Natural killer cell (primary cell): Measurements from ENCODE around the gene PTGR1. TPM values are rescaled to one million over a fixed set of nuclear protein-coding genes. Genes with fewer than 3 reads are reported as not detected.

Experiments used
- ATAC-seq, 3 donors: fragments of 150-1000 bp in 2 of 3; fragments of 200-7000 bp in 1 of 3; cut with Tn5 transposase; 1 replicate in 1 of 3; 2 replicates in 2 of 3; pipeline ENCODE4 v1.10.0; 2021; ENCODE audit warnings: mild to moderate bottlenecking in 2 of 3, moderate library complexity in 2 of 3
- DNase-seq, 2 donors: peaks; one replicate each; pipeline versions ENCODE4 v3.0.0 to v3.0.0-alpha.2; 2013 to 2021; ENCODE audit warnings: mixed read lengths in 1 of 2
- H3K27ac ChIP-seq: one replicate; pipeline ENCODE4 v1.5.1; 2013; ENCODE audit warnings: mild to moderate bottlenecking, low read length
- H3K27me3 ChIP-seq: one replicate; pipeline ENCODE4 v1.6.1; 2013; ENCODE audit warnings: low read length; ENCODE audit not compliant: control insufficient read depth, insufficient read depth
- H3K36me3 ChIP-seq: one replicate; pipeline ENCODE4 v1.6.1; 2013; ENCODE audit warnings: low read length; ENCODE audit not compliant: control insufficient read depth, insufficient read depth
- H3K4me1 ChIP-seq: one replicate; pipeline ENCODE4 v1.6.1; 2013; ENCODE audit warnings: low read length; ENCODE audit not compliant: control insufficient read depth, insufficient read depth
- H3K4me3 ChIP-seq: one replicate; pipeline ENCODE4 v1.5.1; 2013; ENCODE audit warnings: low read length
- H3K9me3 ChIP-seq: one replicate; pipeline ENCODE4 v1.6.1; 2013; ENCODE audit warnings: low read length; ENCODE audit not compliant: control insufficient read depth, insufficient read depth
- H3K27ac Mint-ChIP-seq, 2 donors: one replicate each; pipeline ENCODE4 v1.8.0; 2022; ENCODE audit warnings: mild to moderate bottlenecking in 2 of 2, mixed read lengths in 2 of 2, moderate library complexity in 1 of 2
- H3K27me3 Mint-ChIP-seq, 2 donors: one replicate each; pipeline ENCODE4 v1.8.0; 2022; ENCODE audit warnings: low read depth in 2 of 2, mixed read lengths in 2 of 2
- H3K36me3 Mint-ChIP-seq: one replicate; pipeline ENCODE4 v1.8.0; 2022; ENCODE audit warnings: mixed read lengths
- H3K4me1 Mint-ChIP-seq, 2 donors: one replicate each; pipeline ENCODE4 v1.8.0; 2022; ENCODE audit warnings: mixed read lengths in 2 of 2
- H3K4me3 Mint-ChIP-seq: one replicate; pipeline ENCODE4 v1.8.0; 2022; ENCODE audit warnings: mild to moderate bottlenecking, moderate library complexity, mixed read lengths
- H3K9me3 Mint-ChIP-seq, 2 donors: one replicate each; pipeline ENCODE4 v1.8.0; 2022; ENCODE audit warnings: mixed read lengths in 2 of 2
- CTCF ChIP-seq: fragments of 200-600 bp; IDR thresholded peaks from one replicate; pipeline ENCODE4 v1.8.0; 2022; ENCODE audit warnings: antibody characterized with exemption
- WGBS: methylation state at CpG from one replicate; pipeline ENCODE4 v1.1.7; 2013; ENCODE audit warnings: missing lambda C conversion rate; ENCODE audit not compliant: insufficient coverage; 5-methylcytosine and 5-hydroxymethylcytosine counted together
- intact Hi-C: fragments of 100-400 bp; cut with micrococcal nuclease; formaldehyde crosslinking; loops from one replicate; pipeline ENCODE4 v1.14.2; 2022
- total RNA-seq, 4 donors: library from RNA; stranded (reverse); fragments of 120-200 nt in 1 of 4; gene quantifications; one replicate each; pipeline versions ENCODE4 v1.2.3 to v1.2.4, GENCODE V29; 2013 to 2022

PTGR1 gene
- total RNA-seq, 3 donors from 2014 or later (not counting 1 experiment from before 2014, with no cell fraction given) = not detected

DNA sequence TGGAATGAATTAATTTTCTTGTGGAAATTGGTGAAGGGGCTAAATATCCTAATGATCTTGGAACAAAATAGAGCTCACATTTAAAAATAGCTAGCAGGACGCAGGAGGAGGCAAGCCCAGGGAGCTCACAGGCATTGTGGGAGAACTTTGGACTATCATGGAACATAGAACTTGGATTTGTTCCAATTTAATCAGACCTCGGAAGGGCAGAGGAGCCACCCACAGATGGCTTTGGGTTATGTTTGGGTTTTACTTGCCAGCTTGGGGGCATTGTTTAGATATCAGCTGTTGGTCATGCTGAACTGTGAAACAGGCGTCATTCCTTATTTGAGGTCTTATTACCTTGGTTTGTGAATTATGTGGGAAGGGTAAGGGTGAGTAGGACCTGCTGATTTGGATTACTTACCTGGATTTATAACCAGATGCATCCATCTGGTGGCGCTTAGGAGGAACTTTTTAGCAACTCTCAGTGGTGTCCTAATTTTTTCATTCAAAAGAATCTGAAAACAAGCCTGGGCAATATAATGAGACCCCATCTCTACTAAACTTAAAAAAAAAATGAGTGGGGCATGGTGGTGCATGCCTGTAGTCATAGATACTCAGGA is 14.1 kb upstream of the PTGR1 start:
- 86% methylated on average over 3 of the region's 4 CpGs for WGBS
- H3K27me3 Mint-ChIP-seq = peaks cover 39 to 52% of the 10 kb centered on the region in 2 donors
- no peaks in the 10 kb centered on the region for H3K36me3 Mint-ChIP-seq
- TF ChIP-seq CTCF = no peak
- no peaks in the 10 kb centered on the region for H3K4me1 Mint-ChIP-seq
- DNase-seq (no peak), ATAC-seq (no peak)
- Histone ChIP-seq H3K27me3 (peaks cover 3% of the 10 kb centered on the region), H3K36me3 (no peaks in the 10 kb centered on the region), H3K9me3 (no peaks in the 10 kb centered on the region), H3K4me3 (no peak overlapping the region), H3K27ac (no peak overlapping the region), H3K4me1 (no peaks in the 10 kb centered on the region)
- H3K27ac Mint-ChIP-seq = no peak overlapping the region
- no peak overlapping the region for H3K4me3 Mint-ChIP-seq
- no peaks in the 10 kb centered on the region for H3K9me3 Mint-ChIP-seq
- intact Hi-C loops = no loop called here

DNA sequence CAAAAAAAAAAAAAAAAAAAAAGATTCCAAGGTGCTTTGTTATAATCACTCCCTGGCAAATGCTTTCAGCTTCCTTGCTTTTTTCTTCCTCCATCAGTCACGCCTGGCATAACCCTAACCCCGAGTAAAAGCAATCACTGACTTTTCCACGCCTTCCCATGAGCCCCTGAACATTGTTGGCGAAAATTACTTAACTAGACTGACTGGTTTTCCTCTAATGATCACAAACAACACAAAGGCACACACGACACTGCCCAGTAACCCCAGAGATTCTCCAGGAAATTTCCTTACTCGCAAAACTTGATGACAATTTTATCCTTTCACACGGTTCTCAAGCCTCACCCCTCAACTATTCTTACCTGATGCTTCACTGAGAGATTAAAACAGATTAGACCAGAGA is 11.4 kb upstream of the PTGR1 start:
- H3K4me3 ChIP-seq = no peak overlapping the region
- ATAC-seq (no peak), DNase-seq (no peak)
- no peaks in the 10 kb centered on the region for H3K36me3 ChIP-seq
- no peak for TF ChIP-seq CTCF
- no peak overlapping the region for H3K27ac ChIP-seq
- Mint-ChIP-seq H3K4me3 (no peak overlapping the region), H3K9me3 (no peaks in the 10 kb centered on the region), H3K27ac (no peak overlapping the region), H3K36me3 (no peaks in the 10 kb centered on the region), H3K4me1 (no peaks in the 10 kb centered on the region), H3K27me3 (peaks cover 36 to 45% of the 10 kb centered on the region in 2 donors)
- no peaks in the 10 kb centered on the region for H3K9me3 ChIP-seq
- intact Hi-C loops = no loop called here
- no peaks in the 10 kb centered on the region for H3K4me1 ChIP-seq
- WGBS = 75% methylated on average over 7 of the region's 7 CpGs
- peaks cover 3% of the 10 kb centered on the region for H3K27me3 ChIP-seq

GRCh38 chr9:111610149-111610548 is 10.7 kb upstream of the PTGR1 start:
- Histone ChIP-seq H3K9me3 (no peaks in the 10 kb centered on the region), H3K27me3 (peaks cover 3% of the 10 kb centered on the region), H3K4me3 (no peak overlapping the region), H3K4me1 (no peaks in the 10 kb centered on the region), H3K27ac (no peak overlapping the region), H3K36me3 (no peaks in the 10 kb centered on the region)
- no peak for TF ChIP-seq CTCF
- intact Hi-C loops = no loop called here
- Mint-ChIP-seq H3K9me3 (no peaks in the 10 kb centered on the region), H3K4me3 (no peak overlapping the region), H3K27me3 (peaks cover 42 to 51% of the 10 kb centered on the region in 2 donors), H3K27ac (no peak overlapping the region), H3K36me3 (no peaks in the 10 kb centered on the region), H3K4me1 (no peaks in the 10 kb centered on the region)
- DNase-seq (no peak), ATAC-seq (no peak)
- 64% methylated on average over 5 of the region's 5 CpGs for WGBS

- Mint-ChIP-seq H3K27me3 (peaks cover 36 to 51% of the 10 kb centered on the region in 2 donors), H3K4me1 (peaks cover 0 to 1% of the 10 kb centered on the region in 2 donors)
- intact Hi-C loops = no loop called here
These were observed 5.7 kb upstream of the PTGR1 start for GRCh38 chr9:111605041-111605559.

More at GRCh38 chr9:111605041-111605559, 5.7 kb upstream of the PTGR1 start:
- no peaks in the 10 kb centered on the region for H3K4me1 ChIP-seq
- H3K27me3 ChIP-seq = peaks cover 4% of the 10 kb centered on the region
- no peak overlapping the region for H3K4me3 ChIP-seq
- no peaks in the 10 kb centered on the region for H3K9me3 ChIP-seq
- H3K4me3 Mint-ChIP-seq = no peak overlapping the region
- no peak for TF ChIP-seq CTCF
- no peak overlapping the region for H3K27ac ChIP-seq
- H3K9me3 Mint-ChIP-seq = no peaks in the 10 kb centered on the region
- H3K36me3 ChIP-seq = no peaks in the 10 kb centered on the region
- ATAC-seq (no peak), DNase-seq (no peak)
- WGBS = 92% methylated on average over 9 of the region's 9 CpGs
- no peaks in the 10 kb centered on the region for H3K36me3 Mint-ChIP-seq
- no peak overlapping the region for H3K27ac Mint-ChIP-seq
